ENCODE data around the gene HOXB7. TPM values are rescaled to one million over a fixed set of nuclear protein-coding genes. Genes with fewer than 3 reads are reported as not detected.
A peak's percentile ranks its signal among the peaks of the same experiment; 100 is the strongest.

The HOXB7 gene
- total RNA-seq, 3 donors from 2014 or later = 10.9 to 29.1 (median 22.4) TPM

GRCh38 chr17:48567646-48568354, 43.0 kb downstream of the HOXB7 start:
- TF ChIP-seq CTCF (IDR thresholded peaks at IDR 0.05) = no peak
- no peaks in the 10 kb centered on the region for H3K36me3 ChIP-seq (ENCODE audit: low read depth)
- ATAC-seq (peak; percentile 54), DNase-seq (peak in 1 of 3 donors; percentile 9)
- peaks cover 40% of the 10 kb centered on the region for H3K4me1 ChIP-seq (ENCODE audit: low read depth)
- H3K4me3 ChIP-seq = no peak overlapping the region
- H3K9me3 ChIP-seq = no peaks in the 10 kb centered on the region
- intact Hi-C loops (cut with DNase I, micrococcal nuclease) = no loop called here

GRCh38 chr17:48567209-48567608, 43.6 kb downstream of the HOXB7 start:
- peak; percentile 89 for ATAC-seq

GRCh38 chr17:48566717-48567116, 44.1 kb downstream of the HOXB7 start:
- intact Hi-C loops (cut with DNase I, micrococcal nuclease) = no loop called here
- Histone ChIP-seq H3K4me3 (no peak overlapping the region), H3K9me3 (no peaks in the 10 kb centered on the region), H3K36me3 (ENCODE audit: low read depth) (no peaks in the 10 kb centered on the region), H3K4me1 (ENCODE audit: low read depth) (peaks cover 42% of the 10 kb centered on the region)
- no peak for TF ChIP-seq CTCF (IDR thresholded peaks at IDR 0.05)
- DNase-seq (no peak), ATAC-seq (no peak)

More at GRCh38 chr17:48567209-48567608, 43.6 kb downstream of the HOXB7 start:
- no peak for TF ChIP-seq CTCF (IDR thresholded peaks at IDR 0.05)
- peak; percentile 69 to 83 (median 76) for DNase-seq
- Histone ChIP-seq H3K36me3 (ENCODE audit: low read depth) (no peaks in the 10 kb centered on the region), H3K4me3 (no peak overlapping the region), H3K9me3 (no peaks in the 10 kb centered on the region), H3K4me1 (ENCODE audit: low read depth) (peaks cover 43% of the 10 kb centered on the region)
- intact Hi-C loops (cut with DNase I, micrococcal nuclease) = no loop called here

- H3K36me3 ChIP-seq (ENCODE audit: low read depth) = no peaks in the 10 kb centered on the region
- no peak for TF ChIP-seq CTCF (IDR thresholded peaks at IDR 0.05)
- ATAC-seq (no peak), DNase-seq (peak in 1 of 3 donors; percentile 17)
- H3K4me3 ChIP-seq = no peak overlapping the region
- peaks cover 46% of the 10 kb centered on the region for H3K4me1 ChIP-seq (ENCODE audit: low read depth)
- intact Hi-C loops (cut with DNase I, micrococcal nuclease) = no loop called here
- H3K9me3 ChIP-seq = no peaks in the 10 kb centered on the region
Observed at GRCh38 chr17:48565925-48566710, 44.7 kb downstream of the HOXB7 start.

- H3K9me3 ChIP-seq = no peaks in the 10 kb centered on the region
- no peak for TF ChIP-seq CTCF (IDR thresholded peaks at IDR 0.05)
- intact Hi-C loops (cut with DNase I, micrococcal nuclease) = no loop called here
- peak in 1 of 3 donors; percentile 14 for DNase-seq
- H3K36me3 ChIP-seq (ENCODE audit: low read depth) = no peaks in the 10 kb centered on the region
- no peak for ATAC-seq
- no peak overlapping the region for H3K4me3 ChIP-seq
- peaks cover 51% of the 10 kb centered on the region for H3K4me1 ChIP-seq (ENCODE audit: low read depth)
Observed at GRCh38 chr17:48565022-48565554, 45.7 kb downstream of the HOXB7 start.
